GM12878 (cell line): ENCODE measurements around the gene NNAT. TPM values are rescaled to one million over a fixed set of nuclear protein-coding genes. Genes with fewer than 3 reads are reported as not detected.
A peak's percentile ranks its signal among the peaks of the same experiment; 100 is the strongest.

Experiments used
- ATAC-seq: fragments of 200-7000 bp; cut with Tn5 transposase; 3 replicates; pipeline ENCODE4 v1.9.1; 2020; ENCODE audit warnings: mild to moderate bottlenecking, moderate library complexity
- BruUV-seq: library from RNA; stranded (reverse); fragments of 400-500 nt; replicated peaks from 2 replicates; lab custom pipeline; 2021; lab: Mats Ljungman, UMichigan
- CTCF ChIA-PET: fragments of 300-600 bp; sonication (Branson Sonifier 250); formaldehyde crosslinking; extraction: SDS; loops from one replicate; lab custom pipeline; 2021; ENCODE audit warnings: inconsistent platforms; lab: Yijun Ruan, JAX
- POLR2A ChIA-PET: fragments of 350-600 bp; formaldehyde crosslinking; extraction: SDS; loops from one replicate; lab custom pipeline; 2021; ENCODE audit warnings: inconsistent platforms; lab: Charles Lee
- RAD21 ChIA-PET: fragments of 300-600 bp; sonication (Branson Sonifier 250); formaldehyde crosslinking; loops from one replicate; lab custom pipeline; 2023; ENCODE audit warnings: antibody characterized with exemption; ENCODE audit not compliant: unreplicated experiment; lab: Charles Lee
- SMC1A ChIA-PET: fragments of 300-600 bp; sonication (Branson Sonifier 250); formaldehyde crosslinking; loops from one replicate; lab custom pipeline; 2023; ENCODE audit not compliant: unreplicated experiment, uncharacterized antibody; lab: Charles Lee
- DNase-seq: peaks from one replicate; pipeline ENCODE4 v3.0.0-alpha.2; 2011; ENCODE audit warnings: low read depth, low spot score
- FAIRE-seq: peaks from 3 replicates; lab custom pipeline; 2011; peaks lifted over from hg19 to GRCh38; lab: Jason Lieb, UNC
- H2AFZ ChIP-seq: 2 replicates; pipeline ENCODE4 v1.6.0; 2011; ENCODE audit warnings: low read depth, low read length, control low read depth; ENCODE audit not compliant: control insufficient read depth
- H3K27ac ChIP-seq: 2 replicates; pipeline ENCODE4 v1.5.1; 2011; ENCODE audit warnings: control low read depth; ENCODE audit not compliant: control insufficient read depth, insufficient read depth
- H3K27me3 ChIP-seq, 2 experiments: replicated peaks in 1 of 2; 2 replicates each; pipeline versions ENCODE4 v1.6.0 to v1.6.1; 2011; ENCODE audit warnings: low read length in 1 of 2; ENCODE audit not compliant: control insufficient read depth in 2 of 2, insufficient read depth in 2 of 2
- H3K36me3 ChIP-seq, 2 experiments: 2 replicates each; pipeline ENCODE4 v1.5.1; 2011; ENCODE audit warnings: low read length in 1 of 2; ENCODE audit not compliant: control insufficient read depth in 2 of 2, insufficient read depth in 2 of 2
- H3K4me1 ChIP-seq: 2 replicates; pipeline ENCODE4 v1.6.1; 2011; ENCODE audit warnings: mild to moderate bottlenecking, low read length, moderate library complexity, mixed read lengths; ENCODE audit not compliant: control insufficient read depth, insufficient read depth
- H3K4me2 ChIP-seq: 2 replicates; pipeline ENCODE4 v1.6.0; 2011; ENCODE audit warnings: control low read depth; ENCODE audit not compliant: control insufficient read depth, insufficient read depth
- H3K4me3 ChIP-seq: fragments of 200-600 bp; sonication (generic); 2 replicates; pipeline ENCODE4 v1.5.1; 2016
- H3K79me2 ChIP-seq: 2 replicates; pipeline ENCODE4 v1.6.0; 2011; ENCODE audit warnings: low read length; ENCODE audit not compliant: control insufficient read depth, insufficient read depth
- H3K9ac ChIP-seq: 2 replicates; pipeline ENCODE4 v1.8.0; 2011; ENCODE audit warnings: low read length, control low read depth, mixed read lengths; ENCODE audit not compliant: control insufficient read depth, insufficient read depth
- H3K9me3 ChIP-seq: replicated peaks from 3 replicates; pipeline ENCODE4 v1.5.1; 2011; ENCODE audit warnings: mild to moderate bottlenecking, low read length; ENCODE audit not compliant: control insufficient read depth, insufficient read depth
- H4K20me1 ChIP-seq: 2 replicates; pipeline ENCODE4 v1.6.0; 2011; ENCODE audit not compliant: control insufficient read depth, insufficient read depth
- BCL3 ChIP-seq: IDR thresholded peaks from 2 replicates; pipeline ENCODE4 v1.6.1; 2011; ENCODE audit warnings: borderline replicate concordance, low read depth, mild to moderate bottlenecking, moderate library complexity, low read length; ENCODE audit not compliant: insufficient read depth, poor library complexity, severe bottlenecking
- BRCA1 ChIP-seq: IDR thresholded peaks from 2 replicates; pipeline ENCODE4 v1.6.1; 2011; ENCODE audit warnings: low read depth, low read length, improper control_type of control experiment
- CHD2 ChIP-seq: IDR thresholded peaks from 2 replicates; pipeline ENCODE4 v1.6.1; 2011; ENCODE audit warnings: low read depth, low read length, improper control_type of control experiment, borderline replicate concordance
- PAX5 ChIP-seq: IDR thresholded peaks from 2 replicates; pipeline ENCODE4 v1.6.1; 2011; ENCODE audit warnings: low read depth, low read length, borderline replicate concordance
- RCOR1 ChIP-seq: conservative IDR thresholded peaks from 2 replicates; pipeline ENCODE4 v1.6.1; 2012; ENCODE audit warnings: low read depth, low read length, improper control_type of control experiment
- SIN3A ChIP-seq: IDR thresholded peaks from 2 replicates; pipeline ENCODE4 v1.6.1; 2012; ENCODE audit warnings: low read depth, low read length, improper control_type of control experiment
- SMC3 ChIP-seq: IDR thresholded peaks from 2 replicates; pipeline ENCODE4 v1.6.1; 2011; ENCODE audit warnings: low read length, improper control_type of control experiment, borderline replicate concordance
- SUPT20H ChIP-seq: IDR thresholded peaks from 2 replicates; pipeline ENCODE4 v1.6.1; 2011; ENCODE audit warnings: low read depth, mild to moderate bottlenecking, low read length, moderate library complexity, borderline replicate concordance; ENCODE audit not compliant: control insufficient read depth
- TARDBP ChIP-seq: IDR thresholded peaks from 2 replicates; pipeline ENCODE4 v1.6.1; 2016; ENCODE audit warnings: borderline replicate concordance
- TCF12 ChIP-seq: IDR thresholded peaks from 2 replicates; pipeline ENCODE4 v1.6.1; 2011; ENCODE audit warnings: low read depth, mild to moderate bottlenecking, low read length
- USF2 ChIP-seq: IDR thresholded peaks from 2 replicates; pipeline ENCODE4 v1.6.1; 2011; ENCODE audit warnings: low read depth, low read length, improper control_type of control experiment, borderline replicate concordance
- WGBS: methylation state at CpG from one replicate; pipeline ENCODE4 v1.1.6; 2016; ENCODE audit warnings: low lambda C conversion rate; ENCODE audit not compliant: insufficient replicate concordance, insufficient coverage; ENCODE audit errors: missing lambda C conversion rate; 5-methylcytosine and 5-hydroxymethylcytosine counted together
- in situ Hi-C: fragments of 300-500 bp; cut with MboI; formaldehyde crosslinking; loops from 9 replicates; pipeline ENCODE4 v1.14.3; 2018; ENCODE audit warnings: mixed read lengths
- intact Hi-C: fragments of 100-400 bp; cut with micrococcal nuclease; formaldehyde crosslinking; loops from one replicate; pipeline ENCODE4 v1.14.2; 2022; ENCODE audit not compliant: unreplicated experiment
- polyA plus RNA-seq, 11 experiments: library from polyadenylated mRNA; depleted of rRNA in 4 of 11; unstranded in 6 of 11; stranded (reverse) in 5 of 11; fragments of >200 nt; fragmentation: Nextera tagmentation in 4 of 11; fragmentation: Illumina TruSeq in 1 of 11; extraction: Ambion mirVana in 4 of 11; extraction: Trizol in 1 of 11; gene quantifications; 1 replicate in 1 of 11; 2 replicates in 10 of 11; pipeline versions ENCODE4 v1.2.1 to v1.2.3, GENCODE V29; 2011 to 2016; ENCODE audit warnings: inconsistent platforms in 2 of 11, missing spikeins in 2 of 11, low read depth in 1 of 11
- total RNA-seq, 4 experiments: library from RNA; depleted of rRNA in 3 of 4; stranded (reverse); fragments of >200 nt in 3 of 4; fragmentation: Illumina TruSeq in 1 of 4; extraction: Trizol in 1 of 4; gene quantifications; 2 replicates each; pipeline versions ENCODE4 v1.2.1 to v1.2.3, GENCODE V29; 2013 to 2021
- TF ChIP-seq, protein P1 (sequence below): fragments of 450-650 bp; formaldehyde crosslinking; IDR thresholded peaks from 2 replicates; pipeline ENCODE4 v1.4.0; 2020; ENCODE audit warnings: mild to moderate bottlenecking, moderate library complexity

NNAT gene
- total and polyA plus RNA-seq, 10 of the 15 experiments (the other 5 are each of a cell fraction or from before 2014, with no cell fraction given), result 0.22 to 0.99 (median 0.42) TPM; not detected in 7

- TF ChIP-seq PAX5 (no peak), RCOR1 (no peak), TCF12 (no peak), CHD2 (no peak), SMC3 (no peak), SUPT20H (no peak)
Observed at GRCh38 chr20:37518606-37519507, 2.2 kb upstream of the NNAT start (continued).

GRCh38 chr20:37519508-37520418 is 1.3 kb upstream of the NNAT start:
- Histone ChIP-seq H3K36me3 (peaks cover 3 to 9% of the 10 kb centered on the region in 2 experiments; a peak in 3 of 4 replicates), H4K20me1 (no peaks in the 10 kb centered on the region; the same call in 1 of the 2 replicates), H3K4me1 (peaks cover 2% of the 10 kb centered on the region), H3K4me3 (no peak overlapping the region), H3K27me3 (no peaks in the 10 kb centered on the region), H3K9ac (no peak overlapping the region), H3K27ac (no peak overlapping the region), H3K79me2 (peaks cover 14% of the 10 kb centered on the region), H2AFZ (no peak overlapping the region), H3K9me3 (no peaks in the 10 kb centered on the region), H3K4me2 (no peak overlapping the region)
- intact Hi-C loops, result no loop called here
- FAIRE-seq, result no peak
- DNase-seq, result no peak
- ChIA-PET RAD21 (interaction anchor here (0.7 kb wide), 1 partner anchor 127 kb away, joined by 4 read pairs; no protein-coding TSS in a partner anchor), POLR2A (no interaction called here), SMC1A (no interaction called here), CTCF (interaction anchor here (1.0 kb wide), 1 partner anchor 250 kb away, joined by 3 read pairs; no protein-coding TSS in a partner anchor)
- peak; percentile 50 for ATAC-seq
- BruUV-seq, result no TSS peak
- WGBS, result 94% methylated on average over 39 of the region's 39 CpGs
- TF ChIP-seq BRCA1, result no peak
- no peak for TF ChIP-seq BCL3
- no peak for TF ChIP-seq TARDBP
- TF ChIP-seq, protein P1, sequence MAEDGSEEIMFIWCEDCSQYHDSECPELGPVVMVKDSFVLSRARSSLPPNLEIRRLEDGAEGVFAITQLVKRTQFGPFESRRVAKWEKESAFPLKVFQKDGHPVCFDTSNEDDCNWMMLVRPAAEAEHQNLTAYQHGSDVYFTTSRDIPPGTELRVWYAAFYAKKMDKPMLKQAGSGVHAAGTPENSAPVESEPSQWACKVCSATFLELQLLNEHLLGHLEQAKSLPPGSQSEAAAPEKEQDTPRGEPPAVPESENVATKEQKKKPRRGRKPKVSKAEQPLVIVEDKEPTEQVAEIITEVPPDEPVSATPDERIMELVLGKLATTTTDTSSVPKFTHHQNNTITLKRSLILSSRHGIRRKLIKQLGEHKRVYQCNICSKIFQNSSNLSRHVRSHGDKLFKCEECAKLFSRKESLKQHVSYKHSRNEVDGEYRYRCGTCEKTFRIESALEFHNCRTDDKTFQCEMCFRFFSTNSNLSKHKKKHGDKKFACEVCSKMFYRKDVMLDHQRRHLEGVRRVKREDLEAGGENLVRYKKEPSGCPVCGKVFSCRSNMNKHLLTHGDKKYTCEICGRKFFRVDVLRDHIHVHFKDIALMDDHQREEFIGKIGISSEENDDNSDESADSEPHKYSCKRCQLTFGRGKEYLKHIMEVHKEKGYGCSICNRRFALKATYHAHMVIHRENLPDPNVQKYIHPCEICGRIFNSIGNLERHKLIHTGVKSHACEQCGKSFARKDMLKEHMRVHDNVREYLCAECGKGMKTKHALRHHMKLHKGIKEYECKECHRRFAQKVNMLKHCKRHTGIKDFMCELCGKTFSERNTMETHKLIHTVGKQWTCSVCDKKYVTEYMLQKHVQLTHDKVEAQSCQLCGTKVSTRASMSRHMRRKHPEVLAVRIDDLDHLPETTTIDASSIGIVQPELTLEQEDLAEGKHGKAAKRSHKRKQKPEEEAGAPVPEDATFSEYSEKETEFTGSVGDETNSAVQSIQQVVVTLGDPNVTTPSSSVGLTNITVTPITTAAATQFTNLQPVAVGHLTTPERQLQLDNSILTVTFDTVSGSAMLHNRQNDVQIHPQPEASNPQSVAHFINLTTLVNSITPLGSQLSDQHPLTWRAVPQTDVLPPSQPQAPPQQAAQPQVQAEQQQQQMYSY (CRISPR knock-in tag), result no peak
- no peak for TF ChIP-seq SIN3A
- TF ChIP-seq USF2, result no peak
- in situ Hi-C loops, result no loop called here
